ENCODE results near the gene ABHD1. TPM values are rescaled to one million over a fixed set of nuclear protein-coding genes. Genes with fewer than 3 reads are reported as not detected.

Gene ABHD1
- total RNA-seq, 1 experiment from 2014 or later: 0.18 TPM

DNA sequence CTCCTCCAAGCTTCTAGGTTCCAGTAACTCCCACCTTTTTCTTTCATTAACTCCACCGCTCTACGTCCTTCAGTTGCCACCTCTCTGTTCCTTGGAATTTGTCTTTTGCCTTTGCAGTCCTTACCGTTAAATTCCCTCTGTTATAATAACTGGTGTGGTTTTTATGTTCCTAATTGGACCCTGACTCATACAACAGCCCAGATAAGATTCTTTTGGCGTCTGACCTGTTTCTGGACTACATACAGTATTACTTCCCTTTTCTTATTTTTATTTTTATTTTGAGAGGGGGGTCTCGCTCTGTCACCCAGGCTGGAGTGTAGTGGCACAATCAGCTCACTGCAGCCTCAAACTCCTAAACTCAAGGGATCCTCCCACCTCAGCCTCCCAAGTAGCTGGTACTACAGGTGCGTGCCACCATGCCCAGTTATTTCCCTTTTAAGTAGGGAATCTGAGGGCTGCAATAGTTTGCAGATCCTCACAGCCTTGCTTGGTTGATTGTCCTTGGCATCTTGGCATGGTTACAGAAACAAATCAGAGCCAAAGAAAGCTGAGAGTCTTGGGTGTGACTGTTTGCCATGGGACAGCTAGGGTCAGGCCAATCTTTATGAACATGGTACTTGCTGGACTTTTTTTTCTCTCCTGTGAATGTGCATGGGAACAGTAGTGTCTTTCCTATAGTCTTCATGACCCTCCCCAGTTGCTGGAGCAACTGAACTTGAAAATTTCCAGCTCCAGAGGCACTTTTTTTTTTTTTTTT is 47.1 kb downstream of the ABHD1 start:
- no peaks in the 10 kb centered on the region for H3K36me3 ChIP-seq (ENCODE audit: control insufficient read depth, insufficient read depth, low read length)
- no TSS peak for BruUV-seq (replicated peaks)
- H3K4me1 ChIP-seq: no peaks in the 10 kb centered on the region
- Mint-ChIP-seq H3K4me1 (ENCODE audit: low read depth, unreplicated experiment) (no peaks in the 10 kb centered on the region), H3K36me3 (ENCODE audit: insufficient read depth, unreplicated experiment) (no peaks in the 10 kb centered on the region), H3K4me3 (ENCODE audit: unreplicated experiment) (no peak overlapping the region), H3K27me3 (ENCODE audit: insufficient read depth, unreplicated experiment) (no peaks in the 10 kb centered on the region), H3K27ac (ENCODE audit: unreplicated experiment) (no peak overlapping the region), H3K9me3 (ENCODE audit: unreplicated experiment) (no peaks in the 10 kb centered on the region)
- no peak overlapping the region for H3K4me3 ChIP-seq (ENCODE audit: low read depth, low read length)
- no peaks in the 10 kb centered on the region for H3K9me3 ChIP-seq
- no peaks in the 10 kb centered on the region for H3K27me3 ChIP-seq (replicated peaks; ENCODE audit: control insufficient read depth, insufficient read depth, low read length)
- DNase-seq: no peak
- no peak for TF ChIP-seq CTCF (IDR thresholded peaks at IDR 0.05; ENCODE audit: insufficient read depth in 1 of 2, low read depth in 1 of 2, low read length in 1 of 2, severe bottlenecking in 1 of 2, unreplicated experiment in 1 of 2)
- CTCF ChIA-PET: interaction anchor here (0.7 to 1.8 kb wide), 6 partner anchors 17 to 76 kb away, joined by 3 to 9 read pairs (median 4); no protein-coding TSS in a partner anchor
- intact Hi-C loops (cut with micrococcal nuclease; ENCODE audit: unreplicated experiment): loop anchor here (1.0 kb wide), 1 partner anchor 21 kb away; no protein-coding TSS in a partner anchor
- POLR2A ChIA-PET: no interaction called here

DNA sequence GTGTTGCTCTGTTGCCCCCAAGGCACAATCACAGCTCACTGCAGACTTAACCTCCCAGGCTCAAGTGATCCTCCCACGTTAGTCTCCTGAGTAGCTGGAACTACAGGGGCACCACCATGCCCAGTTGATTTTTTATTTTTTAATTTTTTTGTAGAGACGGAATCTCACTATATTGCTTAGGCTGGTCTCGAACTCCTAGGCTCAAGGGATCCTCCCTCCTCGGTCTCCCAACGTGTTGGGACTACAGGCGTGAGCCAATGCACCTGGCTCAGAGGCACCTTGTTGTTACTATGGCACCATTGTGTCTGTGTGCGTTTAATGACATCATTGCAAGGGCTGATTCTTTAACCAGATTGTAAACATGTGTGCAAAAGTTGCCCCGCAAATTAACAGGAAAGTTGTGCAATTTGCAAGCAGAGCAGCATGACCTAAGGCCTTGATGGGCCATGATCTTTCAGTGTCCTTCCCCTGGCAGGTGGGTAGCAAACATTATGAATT is 47.8 kb downstream of the ABHD1 start:
- intact Hi-C loops (cut with micrococcal nuclease; ENCODE audit: unreplicated experiment): no loop called here
- no peaks in the 10 kb centered on the region for H3K27me3 Mint-ChIP-seq (ENCODE audit: insufficient read depth, unreplicated experiment)
- no peaks in the 10 kb centered on the region for H3K9me3 Mint-ChIP-seq (ENCODE audit: unreplicated experiment)
- Histone ChIP-seq H3K27me3 (replicated peaks; ENCODE audit: control insufficient read depth, insufficient read depth, low read length) (no peaks in the 10 kb centered on the region), H3K4me3 (ENCODE audit: low read depth, low read length) (no peak overlapping the region), H3K36me3 (ENCODE audit: control insufficient read depth, insufficient read depth, low read length) (no peaks in the 10 kb centered on the region), H3K4me1 (no peaks in the 10 kb centered on the region), H3K9me3 (no peaks in the 10 kb centered on the region)
- no peak overlapping the region for H3K4me3 Mint-ChIP-seq (ENCODE audit: unreplicated experiment)
- ChIA-PET CTCF (interaction anchor here (0.7 to 1.0 kb wide), 2 partner anchors 20 to 77 kb away, joined by 3 to 4 read pairs; no protein-coding TSS in a partner anchor), POLR2A (no interaction called here)
- BruUV-seq (replicated peaks): no TSS peak
- no peak for DNase-seq
- no peak for TF ChIP-seq CTCF (IDR thresholded peaks at IDR 0.05; ENCODE audit: insufficient read depth in 1 of 2, low read depth in 1 of 2, low read length in 1 of 2, severe bottlenecking in 1 of 2, unreplicated experiment in 1 of 2)
- no peaks in the 10 kb centered on the region for H3K4me1 Mint-ChIP-seq (ENCODE audit: low read depth, unreplicated experiment)
- no peaks in the 10 kb centered on the region for H3K36me3 Mint-ChIP-seq (ENCODE audit: insufficient read depth, unreplicated experiment)
- H3K27ac Mint-ChIP-seq (ENCODE audit: unreplicated experiment): no peak overlapping the region

- Mint-ChIP-seq H3K27me3 (ENCODE audit: insufficient read depth, unreplicated experiment) (no peaks in the 10 kb centered on the region), H3K27ac (ENCODE audit: unreplicated experiment) (no peak overlapping the region), H3K4me3 (ENCODE audit: unreplicated experiment) (no peak overlapping the region), H3K36me3 (ENCODE audit: insufficient read depth, unreplicated experiment) (no peaks in the 10 kb centered on the region), H3K4me1 (ENCODE audit: low read depth, unreplicated experiment) (no peaks in the 10 kb centered on the region), H3K9me3 (ENCODE audit: unreplicated experiment) (no peaks in the 10 kb centered on the region)
- no peak for TF ChIP-seq CTCF (IDR thresholded peaks at IDR 0.05; ENCODE audit: insufficient read depth in 1 of 2, low read depth in 1 of 2, low read length in 1 of 2, severe bottlenecking in 1 of 2, unreplicated experiment in 1 of 2)
- no peaks in the 10 kb centered on the region for H3K27me3 ChIP-seq (replicated peaks; ENCODE audit: control insufficient read depth, insufficient read depth, low read length)
- H3K36me3 ChIP-seq (ENCODE audit: control insufficient read depth, insufficient read depth, low read length): no peaks in the 10 kb centered on the region
- H3K4me1 ChIP-seq: no peaks in the 10 kb centered on the region
- intact Hi-C loops (cut with micrococcal nuclease; ENCODE audit: unreplicated experiment): no loop called here
- DNase-seq: no peak
- CTCF ChIA-PET: interaction anchor here (1.2 to 1.4 kb wide), 3 partner anchors 17 to 41 kb away, joined by 3 to 4 read pairs (median 3); no protein-coding TSS in a partner anchor
- no peaks in the 10 kb centered on the region for H3K9me3 ChIP-seq
- POLR2A ChIA-PET: interaction anchor here (0.5 to 0.6 kb wide), 2 partner anchors 38 to 39 kb away, joined by 4 read pairs; no protein-coding TSS in a partner anchor
- no peak overlapping the region for H3K4me3 ChIP-seq (ENCODE audit: low read depth, low read length)
- no TSS peak for BruUV-seq (replicated peaks)
Observed at GRCh38 chr2:27174638-27175037, 51.0 kb downstream of the ABHD1 start.

All from Caco-2 (cell line).